Measurements from ENCODE around the gene DCP2. TPM values are rescaled to one million over a fixed set of nuclear protein-coding genes. Genes with fewer than 3 reads are reported as not detected.
A peak's percentile ranks its signal among the peaks of the same experiment; 100 is the strongest.

The DCP2 gene
- total and polyA plus RNA-seq, 9 donors: 12.4 to 58.7 (median 40.6) TPM

DNA sequence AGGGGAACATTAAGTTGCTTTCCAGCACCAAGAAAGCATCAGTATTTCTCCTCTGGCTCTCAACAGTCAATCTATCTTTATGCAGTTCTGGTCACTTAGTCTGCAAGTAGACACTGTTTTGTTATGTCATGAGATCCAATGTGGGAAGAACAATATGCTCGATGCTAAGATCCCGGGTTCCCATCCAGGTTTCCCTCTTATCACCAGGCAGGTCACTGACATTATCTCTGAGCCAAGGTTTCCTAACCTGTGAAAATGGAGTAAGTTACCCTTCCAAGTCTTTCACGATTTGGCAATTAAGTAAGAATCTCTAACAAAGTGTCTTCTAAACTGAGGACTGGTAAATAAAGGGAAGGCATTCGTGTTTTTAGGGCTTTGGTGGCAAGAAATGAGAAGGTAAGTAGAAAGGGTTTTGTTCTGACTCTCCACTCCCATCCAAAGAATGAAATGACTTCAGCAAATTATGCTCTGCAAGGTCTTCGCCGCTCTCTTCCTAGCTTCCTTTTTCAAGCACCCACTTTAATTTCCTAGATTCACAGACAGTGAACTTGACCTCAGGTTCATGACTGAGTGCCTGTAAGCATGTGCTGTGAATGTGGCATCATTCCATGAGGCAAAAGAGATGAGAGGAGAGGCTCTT lies 86.4 kb downstream of the DCP2 start:
- intact Hi-C loops (cut with DNase I): no loop called here
- Histone ChIP-seq H3K27ac (no peak overlapping the region), H3K4me3 (no peak overlapping the region), H3K27me3 (no peaks in the 10 kb centered on the region), H3K9me3 (no peaks in the 10 kb centered on the region), H3K4me1 (ENCODE audit: insufficient read depth) (no peaks in the 10 kb centered on the region), H3K36me3 (no peaks in the 10 kb centered on the region)
- TF ChIP-seq POLR2A (IDR thresholded peaks at IDR 0.05): no peak
- TF ChIP-seq, protein P1, sequence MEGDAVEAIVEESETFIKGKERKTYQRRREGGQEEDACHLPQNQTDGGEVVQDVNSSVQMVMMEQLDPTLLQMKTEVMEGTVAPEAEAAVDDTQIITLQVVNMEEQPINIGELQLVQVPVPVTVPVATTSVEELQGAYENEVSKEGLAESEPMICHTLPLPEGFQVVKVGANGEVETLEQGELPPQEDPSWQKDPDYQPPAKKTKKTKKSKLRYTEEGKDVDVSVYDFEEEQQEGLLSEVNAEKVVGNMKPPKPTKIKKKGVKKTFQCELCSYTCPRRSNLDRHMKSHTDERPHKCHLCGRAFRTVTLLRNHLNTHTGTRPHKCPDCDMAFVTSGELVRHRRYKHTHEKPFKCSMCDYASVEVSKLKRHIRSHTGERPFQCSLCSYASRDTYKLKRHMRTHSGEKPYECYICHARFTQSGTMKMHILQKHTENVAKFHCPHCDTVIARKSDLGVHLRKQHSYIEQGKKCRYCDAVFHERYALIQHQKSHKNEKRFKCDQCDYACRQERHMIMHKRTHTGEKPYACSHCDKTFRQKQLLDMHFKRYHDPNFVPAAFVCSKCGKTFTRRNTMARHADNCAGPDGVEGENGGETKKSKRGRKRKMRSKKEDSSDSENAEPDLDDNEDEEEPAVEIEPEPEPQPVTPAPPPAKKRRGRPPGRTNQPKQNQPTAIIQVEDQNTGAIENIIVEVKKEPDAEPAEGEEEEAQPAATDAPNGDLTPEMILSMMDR (IDR thresholded peaks at IDR 0.05): no peak
- TF ChIP-seq EP300 (IDR thresholded peaks at IDR 0.05): no peak
- 55 to 68% (median 60%) methylated on average over 6 of the region's 6 CpGs for WGBS, 3 donors
- DNase-seq: no peak

DNA sequence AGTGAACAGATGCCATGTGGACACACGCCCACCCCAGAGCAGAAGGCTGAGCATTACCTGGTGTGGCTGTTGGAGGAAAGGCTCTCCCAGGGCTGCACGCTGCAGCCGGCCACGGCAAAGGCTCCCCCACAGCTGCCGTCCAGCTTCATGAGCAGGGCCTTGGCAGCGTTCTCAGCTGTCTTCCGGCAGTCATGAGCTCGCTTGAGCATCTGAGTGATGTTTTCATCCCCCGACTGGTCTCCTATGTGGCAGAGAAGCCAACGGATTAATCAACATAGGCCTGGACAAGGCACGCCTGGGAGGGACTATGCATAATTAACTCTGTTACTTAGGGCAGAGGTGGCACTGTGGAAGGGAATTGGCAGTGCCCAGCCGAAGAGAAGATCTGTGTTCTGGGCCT lies 87.3 kb downstream of the DCP2 start:
- Histone ChIP-seq H3K9me3 (no peaks in the 10 kb centered on the region), H3K27ac (no peak overlapping the region), H3K27me3 (no peaks in the 10 kb centered on the region), H3K4me1 (ENCODE audit: insufficient read depth) (no peaks in the 10 kb centered on the region), H3K4me3 (no peak overlapping the region), H3K36me3 (no peaks in the 10 kb centered on the region)
- TF ChIP-seq EP300 (IDR thresholded peaks at IDR 0.05): no peak
- TF ChIP-seq, protein P1 (IDR thresholded peaks at IDR 0.05): no peak
- no peak for TF ChIP-seq POLR2A (IDR thresholded peaks at IDR 0.05)
- 78 to 81% (median 81%) methylated on average over 12 of the region's 12 CpGs for WGBS, 3 donors
- peak in 1 of 5 donors; percentile 13 for DNase-seq
- intact Hi-C loops (cut with DNase I): no loop called here

DNA sequence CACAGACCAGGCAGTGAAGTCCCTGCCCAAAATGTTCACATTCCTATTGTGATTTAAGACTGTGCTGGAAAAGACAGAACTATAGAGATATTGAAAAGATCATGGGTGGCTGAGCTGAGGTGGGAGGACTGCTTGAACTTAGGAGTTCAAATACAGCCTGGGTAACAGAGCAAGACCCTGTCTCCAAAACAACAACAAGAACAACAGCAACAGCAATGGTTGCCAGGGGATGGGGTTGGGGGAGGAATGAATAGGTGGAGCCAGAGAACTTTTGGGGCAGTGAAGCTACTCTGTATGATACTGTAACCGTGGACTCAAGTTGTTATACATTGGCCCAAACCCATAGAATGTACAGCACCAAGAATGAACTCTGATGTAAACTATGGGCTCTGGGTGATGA lies 88.2 kb downstream of the DCP2 start:
- Histone ChIP-seq H3K36me3 (no peaks in the 10 kb centered on the region), H3K27me3 (no peaks in the 10 kb centered on the region)
- WGBS, 3 donors: 64 to 95% (median 82%) methylated on average over 1 of the region's 1 CpG

DNA sequence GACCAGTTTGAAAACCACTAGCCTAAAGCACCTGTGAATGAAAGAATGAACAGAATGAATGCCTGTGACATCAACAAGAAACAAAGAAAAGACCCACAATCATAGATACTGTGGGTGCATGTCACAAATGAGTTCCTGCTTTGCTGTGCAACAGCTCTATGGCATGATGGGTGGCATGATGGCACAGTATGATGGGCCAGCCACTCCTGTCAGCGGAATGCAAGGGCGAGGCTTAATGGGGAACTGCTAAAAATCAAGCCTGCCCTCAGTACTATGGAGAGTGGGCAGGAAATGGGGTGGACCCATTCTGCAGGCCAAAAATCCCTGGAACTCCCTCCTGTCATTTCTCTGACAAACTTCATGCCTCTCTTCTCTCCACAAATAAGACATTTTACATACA lies 89.0 kb downstream of the DCP2 start:
- Histone ChIP-seq H3K27ac (no peak overlapping the region), H3K4me3 (no peak overlapping the region), H3K27me3 (no peaks in the 10 kb centered on the region), H3K9me3 (no peaks in the 10 kb centered on the region), H3K36me3 (no peaks in the 10 kb centered on the region), H3K4me1 (ENCODE audit: insufficient read depth) (no peaks in the 10 kb centered on the region)
- WGBS, 3 donors: 95 to 98% (median 97%) methylated on average over 2 of the region's 2 CpGs
- DNase-seq: no peak
- TF ChIP-seq POLR2A (IDR thresholded peaks at IDR 0.05): no peak
- no peak for TF ChIP-seq EP300 (IDR thresholded peaks at IDR 0.05)
- TF ChIP-seq, protein P1 (IDR thresholded peaks at IDR 0.05): no peak
- intact Hi-C loops (cut with DNase I): no loop called here

More for the DNA sequence above, 88.2 kb downstream of the DCP2 start:
- H3K4me3 ChIP-seq: no peak overlapping the region
- intact Hi-C loops (cut with DNase I): no loop called here
- no peaks in the 10 kb centered on the region for H3K9me3 ChIP-seq
- TF ChIP-seq, protein P1 (IDR thresholded peaks at IDR 0.05): no peak
- TF ChIP-seq EP300 (IDR thresholded peaks at IDR 0.05) (no peak), POLR2A (IDR thresholded peaks at IDR 0.05) (no peak)
- H3K4me1 ChIP-seq (ENCODE audit: insufficient read depth): no peaks in the 10 kb centered on the region
- no peak for DNase-seq
- H3K27ac ChIP-seq: no peak overlapping the region
